ENCODE measurements around the gene CHST3.
A peak's percentile ranks its signal among the peaks of the same experiment; 100 is the strongest.

CHST3 gene

DNA sequence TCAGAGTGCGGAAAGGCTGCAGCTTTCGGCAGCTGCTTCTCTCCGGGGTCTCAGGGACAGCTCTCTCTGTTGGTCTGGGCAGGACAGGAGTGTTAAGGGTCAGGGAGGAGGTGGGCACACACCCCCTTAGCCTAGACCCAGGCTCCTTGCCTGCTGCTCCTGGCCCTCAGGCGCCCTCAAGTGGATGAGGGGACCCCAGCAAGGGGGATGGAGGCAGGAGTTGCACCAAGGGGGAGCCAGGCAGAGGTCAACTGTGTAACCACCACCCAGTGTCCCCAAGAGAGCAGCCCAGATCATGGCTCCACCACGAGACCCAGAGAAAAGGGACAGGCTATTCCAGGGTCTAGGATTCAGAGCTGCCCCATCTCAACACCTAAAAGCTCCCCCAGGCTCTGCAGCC is 97.3 kb downstream of the CHST3 start:
- peak; percentile 18 for DNase-seq

DNA sequence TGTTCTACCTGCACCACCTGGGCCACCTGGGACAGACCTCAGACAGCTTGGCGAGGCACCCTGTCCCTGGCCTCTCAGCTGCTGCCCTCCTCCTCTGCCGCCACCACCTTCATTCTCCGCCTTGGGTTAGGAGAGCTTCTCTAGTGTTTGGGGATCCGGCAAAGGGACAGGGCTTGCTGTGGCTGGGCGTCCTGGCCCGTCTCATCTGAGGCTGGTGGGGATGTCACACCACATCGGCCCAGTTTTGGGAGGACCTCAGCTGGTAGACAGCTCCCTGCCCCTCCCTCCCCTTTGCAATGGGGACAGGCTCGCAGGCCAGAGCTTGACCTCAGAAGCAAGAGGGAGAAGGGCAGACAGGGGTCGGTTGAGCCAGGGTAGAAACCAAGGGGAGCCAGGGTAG is 97.7 kb downstream of the CHST3 start:
- no peak for DNase-seq

- DNase-seq: no peak
Observed at GRCh38 chr10:72062382-72062781, 98.2 kb downstream of the CHST3 start.
